ENCODE data around the gene DOCK11.

DOCK11 gene

DNA sequence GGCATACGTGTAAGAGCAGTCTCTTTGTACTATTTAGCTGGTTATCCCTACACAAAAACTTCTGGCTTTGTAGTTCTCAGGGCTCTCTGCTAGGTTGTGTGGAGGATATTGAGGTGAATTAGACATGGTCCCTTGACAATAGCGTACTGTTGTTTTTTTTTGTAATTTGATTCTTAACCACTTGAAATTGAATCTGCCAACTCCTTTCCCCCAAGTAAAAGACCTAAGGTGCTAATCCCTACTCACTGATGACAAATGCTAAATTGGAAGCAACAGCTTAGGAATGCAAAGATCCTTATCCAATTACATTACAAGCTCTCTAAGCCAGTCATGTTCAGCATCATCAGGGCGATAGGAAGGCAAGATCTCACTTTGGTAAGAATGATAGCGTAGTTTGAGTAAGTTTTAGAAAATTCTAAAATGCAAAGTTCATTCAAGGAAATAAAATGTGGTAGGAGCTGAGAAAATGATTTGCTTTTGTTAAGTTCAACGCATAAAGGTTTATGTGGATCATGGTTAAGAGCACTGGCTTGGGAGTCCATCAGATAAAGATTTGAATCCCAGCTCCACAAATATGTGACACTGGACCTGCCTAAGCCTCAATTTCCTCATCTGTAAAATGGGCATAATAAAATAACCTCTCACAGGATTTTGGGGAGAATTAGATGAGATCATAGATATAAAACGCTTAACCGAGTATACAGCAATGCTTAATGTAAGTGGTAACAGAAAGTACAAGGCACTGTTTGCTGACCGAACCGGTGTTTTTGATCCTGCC is 39.3 kb downstream of the DOCK11 start:
- no peak for DNase-seq

DNA sequence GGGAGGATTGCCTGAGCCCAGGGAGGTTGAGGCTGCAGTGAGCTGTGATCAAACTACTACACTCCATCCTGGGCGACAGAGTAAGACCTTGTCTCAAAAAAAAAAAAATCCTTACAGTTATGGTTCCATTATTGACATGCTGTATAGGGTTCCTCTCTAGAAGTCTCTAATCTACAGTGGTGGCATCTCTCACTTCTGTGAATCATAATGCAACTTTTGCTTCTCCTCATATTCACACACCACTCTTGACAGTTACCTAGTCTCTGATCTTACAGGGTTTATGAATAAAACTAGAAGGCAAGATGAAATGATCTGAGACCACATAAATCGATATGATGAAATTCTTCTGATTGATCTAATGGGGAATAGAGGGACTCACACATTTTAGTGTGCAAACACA is 40.6 kb downstream of the DOCK11 start:
- no peak for DNase-seq

DNA sequence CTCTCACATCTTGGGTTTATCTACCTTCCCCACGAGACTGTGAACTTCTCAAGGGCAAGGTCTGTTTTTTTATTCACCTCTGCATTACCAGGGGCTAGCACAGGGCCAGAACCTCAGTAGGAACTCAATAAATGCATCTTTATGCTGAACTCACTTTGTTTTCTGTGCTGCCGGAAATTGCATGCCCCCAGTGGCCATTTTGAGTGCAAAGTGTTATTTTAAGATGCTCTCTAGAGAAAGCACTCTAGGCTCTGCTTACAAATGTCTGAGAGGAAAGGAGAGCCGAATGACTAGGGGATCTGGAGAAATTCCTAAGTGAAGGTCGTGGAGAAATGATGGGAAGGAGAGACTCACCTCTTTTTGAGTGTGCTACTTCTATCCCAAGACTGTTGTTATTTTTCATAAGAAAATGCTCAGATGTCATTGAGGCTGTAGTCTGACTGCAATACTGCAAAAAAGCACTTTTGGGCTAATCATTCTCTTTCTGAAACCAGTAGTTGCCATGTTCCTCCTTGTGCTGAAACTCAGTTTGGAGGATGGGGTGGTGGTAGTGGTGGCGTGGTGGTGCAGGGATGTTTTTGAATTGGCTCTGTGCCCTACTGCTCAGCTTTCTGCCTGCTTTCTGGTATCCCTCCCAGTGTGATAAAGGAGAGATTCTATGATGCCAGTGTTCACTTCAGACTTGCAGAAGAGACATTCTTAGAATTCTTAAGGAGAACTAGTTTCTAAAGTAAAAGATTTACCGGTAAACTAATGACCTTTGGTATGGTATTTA is 41.3 kb downstream of the DOCK11 start:
- DNase-seq = no peak

DNA sequence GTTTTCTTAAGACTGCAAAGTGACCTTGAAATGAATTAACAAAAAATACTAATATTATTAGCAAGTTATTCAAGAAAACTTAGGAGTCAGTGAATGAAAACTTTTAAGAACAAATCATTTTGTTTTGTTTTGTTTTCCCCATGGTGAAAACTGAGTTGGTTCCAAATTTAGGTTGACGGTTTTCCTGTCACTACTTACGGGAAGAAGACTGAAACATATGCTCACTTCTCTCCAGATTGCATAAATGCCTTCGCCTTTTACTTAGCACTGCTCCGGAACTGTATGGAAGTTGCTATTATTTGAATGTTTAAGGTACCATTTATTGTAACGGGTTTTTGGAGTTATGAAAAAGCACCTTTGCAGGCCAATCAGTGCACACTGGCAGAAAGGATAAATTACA is 42.8 kb downstream of the DOCK11 start:
- DNase-seq = no peak

DNA sequence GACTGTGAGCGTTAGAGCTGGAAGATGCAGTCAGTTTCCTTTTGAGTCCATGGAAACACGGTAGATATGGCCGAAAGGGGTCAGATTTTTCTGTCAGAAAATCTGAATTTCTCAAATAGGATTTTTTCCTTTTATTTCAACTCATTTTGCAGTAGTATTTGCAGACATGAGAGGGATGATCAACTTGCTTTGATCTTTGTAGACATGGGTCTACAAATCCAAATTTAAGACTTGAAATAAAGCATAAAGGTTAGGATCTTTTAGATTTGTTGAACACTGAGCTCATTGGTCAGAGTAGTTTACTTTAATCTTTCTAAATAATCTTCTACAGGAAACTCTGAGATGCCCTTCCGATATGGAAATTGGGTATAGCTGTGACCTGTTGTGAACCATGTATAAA is 44.7 kb downstream of the DOCK11 start:
- DNase-seq = no peak

DNA sequence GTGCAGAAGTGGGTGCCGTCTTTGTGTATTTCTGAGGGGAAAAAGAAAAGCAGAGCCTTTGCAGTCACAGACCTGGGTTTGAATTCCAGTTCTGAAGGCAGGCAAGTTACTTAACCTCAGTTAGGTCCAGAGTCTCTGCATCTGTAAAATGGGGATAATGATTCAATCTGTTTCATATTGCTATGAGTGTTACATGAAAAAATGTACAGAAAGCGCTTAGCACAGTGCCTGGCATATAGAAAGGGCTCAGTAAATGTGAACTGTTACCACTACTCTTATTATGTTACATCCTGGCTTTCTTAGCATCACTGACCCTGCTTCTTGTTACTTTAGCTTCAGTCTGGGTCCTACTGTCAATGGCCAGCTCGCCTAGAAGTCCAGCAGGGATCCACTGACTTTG is 45.9 kb downstream of the DOCK11 start:
- DNase-seq = no peak

DNA sequence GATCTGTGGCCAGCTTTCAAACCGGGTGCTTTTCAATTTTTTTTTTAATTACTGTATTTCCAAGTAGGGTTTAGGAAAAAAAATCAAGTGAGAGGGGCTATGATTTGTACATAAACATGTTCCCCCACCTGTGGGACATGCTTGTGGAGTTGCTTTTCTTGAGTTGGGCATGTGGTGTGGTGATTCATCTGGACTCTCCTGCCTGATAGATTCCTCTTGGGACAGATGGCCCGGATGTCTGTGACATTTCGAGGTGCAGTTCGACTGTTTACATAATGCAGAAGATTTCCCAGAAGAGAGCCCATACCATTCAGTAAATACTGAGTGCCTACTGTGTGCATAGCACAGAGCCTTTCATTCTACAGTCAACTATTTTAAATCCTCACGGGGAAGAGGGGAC is 49.9 kb downstream of the DOCK11 start:
- DNase-seq = no peak

DNA sequence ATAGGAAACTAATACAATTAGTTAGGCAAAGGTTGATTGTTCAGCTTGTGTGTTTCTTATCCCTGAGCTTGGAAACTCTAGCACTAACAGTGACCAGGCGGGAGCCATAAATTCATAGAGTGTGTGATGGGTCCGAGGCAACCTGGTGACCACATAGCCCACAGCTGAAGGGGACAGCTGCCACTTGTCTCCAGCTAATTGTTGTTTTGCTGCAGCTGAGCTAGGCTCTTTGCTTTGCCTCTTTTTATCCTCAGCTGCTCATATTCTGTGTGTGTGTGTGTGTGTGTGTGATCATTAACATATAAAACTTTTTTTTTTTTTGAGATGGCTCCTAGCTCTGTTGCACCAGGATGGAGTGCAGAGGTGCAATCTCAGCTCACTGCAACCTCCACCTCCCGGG is 53.2 kb downstream of the DOCK11 start:
- DNase-seq = no peak

DNA sequence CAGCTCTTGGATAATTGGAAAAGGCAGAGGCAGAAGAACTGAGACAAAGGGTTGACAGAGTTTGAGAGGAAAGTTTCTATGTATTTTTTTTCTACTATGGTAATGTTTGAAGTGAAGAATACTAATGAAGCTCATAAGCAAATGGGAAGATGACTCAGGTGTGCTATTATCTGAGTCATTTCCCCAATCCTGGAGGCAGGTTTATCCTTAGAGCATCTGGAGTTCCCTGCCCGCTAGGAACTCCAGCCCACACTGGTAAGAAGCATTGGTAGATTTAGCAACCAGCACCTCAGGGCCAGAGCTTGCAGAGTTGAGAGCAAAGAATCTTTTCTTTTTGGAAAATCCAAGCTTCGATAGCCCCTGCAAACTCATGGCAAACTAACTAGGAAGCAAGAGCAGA is 55.2 kb downstream of the DOCK11 start:
- no peak for DNase-seq

DNA sequence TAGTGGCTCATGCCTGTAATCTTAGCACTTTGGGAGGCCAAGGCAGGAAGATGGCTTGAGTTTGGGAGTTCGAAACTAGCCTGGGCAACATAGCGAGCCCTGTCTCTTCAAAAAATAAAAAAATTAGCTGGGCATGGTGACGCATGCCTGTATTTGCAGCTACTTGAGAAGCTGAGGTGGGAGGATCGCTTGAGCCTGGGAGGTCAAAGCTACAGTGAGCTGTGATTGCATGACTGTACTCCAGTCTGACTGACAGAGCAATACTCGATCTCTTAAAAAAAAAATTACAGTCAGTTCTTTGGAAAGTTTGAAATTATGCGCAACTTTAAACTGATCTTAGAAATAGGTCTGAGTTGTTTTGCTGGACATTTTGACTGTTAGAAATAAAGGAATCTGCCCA is 55.8 kb downstream of the DOCK11 start:
- no peak for DNase-seq

DNA sequence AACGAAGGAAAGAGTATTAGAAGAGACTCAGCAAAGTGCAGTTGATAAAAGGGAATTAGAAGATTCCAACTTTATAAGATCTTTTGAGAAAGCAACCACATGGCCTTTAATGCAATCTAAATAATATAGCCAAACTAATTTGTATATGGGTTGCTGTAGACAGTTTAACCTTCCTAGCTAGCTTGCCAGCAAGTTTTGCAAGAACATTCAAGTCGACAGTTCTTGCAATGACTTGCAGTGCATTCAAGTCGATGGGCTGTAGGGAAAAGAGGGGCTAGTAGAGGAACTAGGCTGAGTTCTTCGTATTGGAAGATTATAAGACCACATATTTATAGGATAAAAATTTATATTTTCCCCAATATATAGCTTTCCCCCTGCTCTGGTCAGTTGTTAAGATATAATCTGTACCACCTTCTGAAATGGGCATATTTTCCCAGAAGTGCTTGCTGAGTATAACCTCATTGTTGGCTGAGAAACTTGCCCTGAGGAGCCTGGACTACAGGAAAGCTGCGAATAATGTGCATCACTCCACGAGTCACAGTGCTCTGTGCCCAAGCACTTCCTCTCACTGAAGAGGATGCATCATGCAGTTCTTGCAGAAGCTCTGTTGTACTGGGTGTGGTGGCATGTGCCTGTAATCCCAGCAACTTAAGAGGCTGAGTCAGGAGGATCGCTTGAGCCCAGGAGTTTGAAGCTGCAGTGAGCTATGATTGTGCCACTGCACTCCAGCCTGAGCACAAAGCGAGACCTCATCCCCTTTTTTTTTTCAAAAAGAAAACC is 56.7 kb downstream of the DOCK11 start:
- no peak for DNase-seq

DNA sequence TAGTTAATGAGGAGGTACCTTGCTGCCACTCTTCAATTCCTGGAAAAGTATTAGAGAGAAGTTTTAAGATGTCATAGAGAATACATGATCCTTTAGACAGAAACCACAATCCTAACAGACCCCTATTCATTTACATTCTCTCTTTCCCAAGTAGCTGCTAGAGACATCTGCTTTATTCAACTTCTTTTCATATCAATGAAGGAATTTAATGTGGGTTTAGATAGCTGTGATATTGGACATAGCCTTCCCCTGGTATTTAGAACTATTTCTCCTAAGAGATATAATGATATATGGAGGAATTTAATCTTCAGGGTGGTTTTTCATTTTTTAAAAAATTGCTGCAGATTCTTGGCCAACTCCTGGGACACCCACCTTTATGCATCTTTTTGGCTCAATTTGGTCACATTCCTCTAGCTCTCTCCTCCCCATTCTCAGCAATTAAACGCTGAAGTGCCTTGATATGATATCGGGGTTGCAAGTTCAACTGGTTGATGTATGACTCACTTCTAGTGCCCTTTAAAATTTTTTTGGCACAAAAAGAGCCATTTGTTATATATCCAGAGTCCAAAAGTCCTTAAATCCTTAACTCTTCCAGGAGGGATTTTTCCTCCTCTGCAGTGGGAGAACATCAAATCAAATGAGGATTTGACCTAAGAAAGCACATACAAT is 57.6 kb downstream of the DOCK11 start:
- no peak for DNase-seq

DNA sequence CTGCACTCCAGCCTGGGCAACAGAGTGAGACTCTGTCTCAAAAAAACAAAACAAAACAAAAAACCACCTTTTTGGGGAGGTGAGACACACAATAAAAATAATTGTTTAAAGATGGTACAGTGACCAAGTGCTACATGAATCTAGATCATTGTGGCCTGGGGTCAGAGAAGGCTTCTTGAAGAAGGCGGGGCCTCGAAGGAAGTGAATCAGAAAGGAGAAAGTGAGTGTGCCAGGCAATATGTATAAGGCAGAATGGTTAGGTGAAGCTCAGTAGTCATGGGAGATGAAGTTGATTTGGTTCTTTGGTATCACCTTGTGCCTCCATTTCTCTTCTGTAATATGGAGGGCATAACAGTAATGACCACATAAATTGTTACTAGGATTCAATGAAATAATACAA is 58.9 kb downstream of the DOCK11 start:
- DNase-seq = no peak

DNA sequence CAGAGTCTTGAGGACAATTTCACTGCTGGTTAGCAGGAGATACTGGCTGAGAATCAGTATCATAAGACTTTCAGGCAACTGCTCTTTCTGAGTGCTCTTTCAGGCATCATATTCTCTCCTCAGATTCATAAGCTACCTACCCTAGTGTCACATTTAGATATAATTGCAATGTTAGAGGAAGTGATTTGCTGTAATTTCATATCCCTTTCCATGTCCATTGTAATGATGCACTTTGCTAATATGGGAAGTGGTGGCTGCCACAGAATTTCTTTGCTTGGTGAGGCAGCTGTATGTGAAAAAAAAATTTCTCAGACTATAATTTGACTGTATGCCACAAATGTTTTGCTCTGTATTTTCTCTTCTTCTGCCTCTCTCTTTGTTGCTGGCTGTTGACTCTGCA is 63.3 kb downstream of the DOCK11 start:
- no peak for DNase-seq

DNA sequence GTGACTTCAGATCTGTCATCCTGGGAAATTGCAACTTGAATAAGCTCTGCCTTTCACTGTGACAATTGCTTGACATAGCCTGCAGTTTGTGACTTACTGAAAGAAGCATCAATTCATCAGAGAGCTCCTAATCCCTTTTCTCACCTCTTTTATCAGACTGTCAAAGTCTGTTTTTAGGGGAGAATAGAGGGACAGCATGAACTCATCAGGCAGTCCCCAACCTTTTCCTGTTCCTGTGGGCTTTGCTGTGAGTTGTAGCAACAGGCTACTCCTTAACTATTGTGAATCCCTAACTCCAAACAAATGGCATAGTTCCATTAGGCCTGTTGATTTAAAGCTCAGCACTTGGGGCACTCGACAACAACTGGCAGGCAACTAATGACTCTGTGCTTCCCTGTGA is 64.9 kb downstream of the DOCK11 start:
- no peak for DNase-seq

DNA sequence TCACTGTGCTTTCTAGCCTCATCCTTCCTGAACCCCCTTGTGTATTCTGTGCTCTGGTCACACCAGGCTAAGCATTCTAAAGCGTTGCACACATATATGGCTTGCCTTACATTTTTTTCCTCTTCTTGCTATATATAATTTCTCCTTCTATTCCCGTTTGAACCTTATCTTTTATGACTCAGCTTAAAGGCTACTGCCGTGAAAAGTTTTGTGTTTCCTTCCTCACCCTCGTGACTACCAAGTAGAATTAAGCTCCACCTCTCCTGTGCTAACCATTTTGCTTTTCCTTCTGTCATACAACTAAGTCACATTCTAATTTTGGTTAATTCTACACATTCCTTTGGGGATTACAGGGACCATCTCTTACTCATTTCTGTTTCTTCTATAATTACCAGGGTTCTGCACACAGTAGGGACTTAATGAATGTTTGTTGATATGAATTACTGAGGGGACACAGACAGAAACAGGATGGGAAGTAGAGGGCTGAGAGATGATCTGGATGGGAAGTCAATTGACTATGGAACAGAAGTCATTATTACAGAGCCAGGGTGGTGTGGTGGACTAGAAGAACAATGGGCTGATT is 67.1 kb downstream of the DOCK11 start:
- no peak for DNase-seq

DNA sequence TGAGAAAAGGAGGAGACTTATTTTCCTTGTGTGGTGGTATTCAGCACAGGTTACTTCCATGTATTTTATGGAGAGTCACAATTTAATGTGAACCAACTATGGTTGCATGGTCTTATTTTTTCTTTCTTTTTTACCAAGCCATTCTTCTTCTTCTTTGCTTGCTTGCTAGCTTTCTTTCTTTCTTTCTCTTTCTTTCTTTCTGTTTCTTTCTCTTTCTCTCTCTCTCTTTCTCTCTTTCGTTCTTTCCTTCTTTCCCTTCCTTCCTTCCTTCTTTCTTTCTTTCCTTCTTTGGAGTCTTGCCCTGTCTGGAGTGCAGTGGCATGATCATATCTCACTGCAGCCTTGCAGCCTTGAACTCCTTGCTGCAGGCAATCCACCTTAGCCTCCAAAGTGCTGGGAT is 68.9 kb downstream of the DOCK11 start:
- DNase-seq = no peak

DNA sequence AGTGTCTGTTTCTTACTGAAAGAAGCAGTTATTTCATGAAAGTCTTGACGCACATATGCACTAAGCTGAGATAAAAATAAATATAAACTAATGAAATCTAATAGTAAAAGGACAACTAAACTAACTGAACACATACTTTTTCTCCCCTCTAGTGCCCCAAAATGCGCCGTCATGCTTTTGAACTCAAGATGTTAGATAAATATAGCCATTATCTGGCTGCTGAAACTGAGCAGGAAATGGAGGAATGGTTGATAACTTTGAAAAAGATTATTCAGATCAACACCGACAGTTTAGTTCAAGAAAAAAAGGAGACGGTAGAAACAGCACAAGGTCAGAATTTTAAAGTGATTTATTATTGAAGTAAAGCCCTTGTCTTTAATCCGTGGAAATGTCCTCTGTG is 70.2 kb downstream of the DOCK11 start:
- no peak for DNase-seq

DNA sequence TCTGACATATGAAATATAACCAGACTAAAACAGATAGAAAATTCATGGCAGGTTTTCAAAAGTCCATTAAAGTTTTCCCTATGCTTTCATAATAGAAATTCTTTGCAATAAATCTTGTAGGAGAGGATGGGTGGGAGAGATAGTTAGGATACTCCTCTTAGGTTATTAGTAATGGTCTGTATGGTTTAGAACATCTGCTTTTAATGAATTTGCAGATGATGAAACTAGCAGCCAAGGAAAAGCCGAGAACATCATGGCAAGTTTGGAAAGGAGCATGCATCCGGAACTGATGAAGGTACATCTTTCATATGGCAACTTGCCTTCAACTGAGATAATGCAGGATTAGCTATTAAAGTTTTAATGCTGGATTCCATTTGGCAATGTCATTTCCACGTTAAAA is 70.7 kb downstream of the DOCK11 start:
- no peak for DNase-seq

DNA sequence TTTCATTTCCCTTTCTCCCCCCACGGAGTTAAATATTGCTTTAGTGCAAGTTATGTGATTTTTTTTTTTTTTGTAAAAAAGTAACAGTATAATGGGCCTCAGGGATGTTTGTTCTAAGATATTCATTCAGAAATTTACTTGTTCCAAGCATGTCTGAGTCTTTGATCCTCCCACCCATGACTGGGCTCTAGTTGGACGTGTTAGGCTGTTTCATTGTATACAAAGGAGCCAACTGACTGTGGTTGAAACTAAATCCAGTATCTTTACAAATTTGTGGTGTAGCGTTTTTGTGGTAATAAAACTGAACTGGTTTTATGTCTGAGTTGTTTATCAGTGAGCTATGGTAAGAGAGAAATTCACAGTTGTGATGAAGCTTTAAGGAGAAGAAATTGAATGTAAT is 74.1 kb downstream of the DOCK11 start:
- DNase-seq = no peak

DNA sequence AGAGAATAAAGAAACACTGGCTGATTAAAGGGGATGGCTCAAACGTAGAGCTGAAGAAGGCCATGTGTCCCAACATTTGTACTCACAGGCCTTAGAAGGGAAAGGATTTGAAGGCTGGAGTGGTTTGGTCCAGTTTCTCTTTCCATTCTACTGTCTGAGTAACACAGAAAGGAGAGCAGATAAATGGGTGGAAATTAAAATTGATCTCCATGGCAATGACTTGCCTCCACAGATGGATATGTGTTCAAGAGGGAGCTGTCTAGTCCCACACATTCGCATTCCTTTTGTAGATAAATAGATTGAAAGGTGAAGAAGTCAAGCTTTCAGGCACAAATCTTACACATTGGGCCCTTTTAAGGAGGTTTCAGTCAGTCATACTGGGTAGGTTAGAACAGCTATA is 74.6 kb downstream of the DOCK11 start:
- no peak for DNase-seq

DNA sequence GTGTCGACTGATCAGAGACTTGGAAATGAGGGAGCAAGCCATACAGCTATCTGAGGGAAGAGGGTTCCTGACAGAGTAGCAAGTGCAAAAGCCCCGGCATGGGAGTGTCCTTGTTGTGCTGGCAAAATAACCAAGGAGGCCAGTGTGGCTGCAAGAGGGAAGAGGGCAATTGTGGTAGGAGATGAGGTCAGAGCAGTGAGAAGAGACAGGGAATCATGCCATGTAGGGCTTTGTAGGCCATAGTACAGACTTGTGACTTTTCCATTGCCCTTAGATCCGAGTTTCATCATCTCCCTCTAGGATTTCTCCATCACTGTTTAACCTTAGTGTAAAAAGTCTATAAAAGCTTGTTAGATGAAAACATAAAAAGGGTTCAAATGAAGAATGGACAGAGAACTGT is 76.2 kb downstream of the DOCK11 start:
- no peak for DNase-seq

DNA sequence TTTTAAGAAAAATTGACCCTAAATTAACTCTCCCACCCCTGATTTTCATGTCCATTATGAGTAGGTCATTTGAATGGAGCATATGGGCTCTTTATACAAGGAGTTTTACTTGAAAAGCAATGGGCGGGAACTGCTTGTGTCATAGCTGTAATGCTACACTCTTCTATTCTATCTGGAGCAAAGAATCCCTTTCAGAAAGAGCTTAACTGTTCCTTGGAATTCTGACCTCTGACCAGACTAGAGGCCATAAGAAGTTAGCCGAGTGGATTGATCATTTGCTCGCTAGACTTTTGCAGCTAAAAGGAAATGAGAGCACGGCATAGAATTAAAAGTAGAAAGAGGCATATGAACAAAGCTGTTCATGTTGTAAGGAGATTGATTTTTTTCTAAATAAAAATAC is 79.1 kb downstream of the DOCK11 start:
- no peak for DNase-seq
